NCI-H1694 (cell line): Measurements from ENCODE around the gene ACSL1.

Experiments
- DNase-seq: peaks from one replicate; lab custom pipeline; 2025; lab: John Stamatoyannopoulos, UW

ACSL1 gene

DNA sequence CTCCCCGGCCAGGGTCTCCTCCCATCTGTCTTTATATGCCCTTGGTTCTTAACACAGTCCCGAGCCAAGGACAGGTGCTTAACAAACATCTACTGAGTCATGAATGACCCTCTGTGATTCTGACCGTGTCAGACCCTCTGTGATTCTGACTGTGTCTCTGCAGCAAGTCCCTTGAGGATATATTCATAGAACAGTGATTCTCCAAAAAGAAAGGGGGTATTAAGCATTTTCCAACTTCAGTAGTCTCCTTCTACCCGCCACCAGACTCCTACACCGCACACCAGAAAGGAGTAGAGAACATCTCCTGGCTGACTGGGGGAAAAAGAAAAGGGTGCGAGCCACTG is 13.6 kb downstream of the ACSL1 start:
- no peak for DNase-seq

DNA sequence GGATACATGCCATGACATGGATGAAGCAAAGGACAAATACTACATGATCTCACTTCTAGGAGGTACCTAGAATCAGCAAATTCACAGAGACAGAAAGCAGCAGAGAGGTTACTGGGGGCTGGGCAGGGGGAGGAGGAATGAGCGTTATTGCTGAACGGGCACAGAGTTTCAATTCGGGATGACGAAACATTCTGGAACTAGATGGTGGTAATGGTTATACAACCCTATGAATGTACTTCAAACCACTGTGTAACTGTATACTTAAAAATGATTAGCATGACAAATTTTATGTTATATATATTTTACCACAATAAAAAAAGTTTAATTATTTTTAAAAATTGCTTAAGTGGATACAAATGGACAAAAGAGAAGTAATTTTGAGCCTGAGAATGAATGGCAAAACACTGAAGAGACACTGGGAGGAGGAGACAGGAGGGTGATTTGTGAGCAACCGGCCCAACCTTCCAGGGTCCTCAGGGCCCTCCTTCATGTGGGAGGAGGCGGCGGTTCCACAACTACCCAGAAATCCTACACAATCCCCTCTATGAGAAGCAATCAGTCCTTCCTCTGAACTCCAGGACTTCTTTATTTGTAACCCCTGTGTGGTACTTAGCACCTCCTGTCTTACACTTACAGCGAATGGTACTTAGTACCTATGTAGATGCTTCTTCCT is 14.1 kb downstream of the ACSL1 start:
- no peak for DNase-seq

DNA sequence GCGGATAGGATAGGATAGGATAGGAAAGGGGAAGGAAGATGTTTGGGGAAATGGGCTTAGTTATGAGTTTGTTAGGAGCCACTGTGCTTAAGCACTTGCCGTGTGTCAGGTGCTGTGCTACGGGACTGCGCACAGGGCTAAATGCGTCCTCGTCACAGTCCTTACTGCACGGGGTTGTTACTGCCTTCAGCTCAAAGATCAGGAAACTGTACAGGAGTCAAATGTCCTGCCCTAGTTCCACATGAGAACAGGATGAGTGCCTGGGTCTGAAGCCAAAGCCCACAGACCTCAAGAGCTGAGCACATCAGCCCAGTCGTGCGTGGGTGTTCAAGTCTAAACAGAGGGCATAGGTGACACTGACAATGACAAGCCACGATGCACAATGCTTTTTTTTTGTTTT is 15.0 kb downstream of the ACSL1 start:
- no peak for DNase-seq

DNA sequence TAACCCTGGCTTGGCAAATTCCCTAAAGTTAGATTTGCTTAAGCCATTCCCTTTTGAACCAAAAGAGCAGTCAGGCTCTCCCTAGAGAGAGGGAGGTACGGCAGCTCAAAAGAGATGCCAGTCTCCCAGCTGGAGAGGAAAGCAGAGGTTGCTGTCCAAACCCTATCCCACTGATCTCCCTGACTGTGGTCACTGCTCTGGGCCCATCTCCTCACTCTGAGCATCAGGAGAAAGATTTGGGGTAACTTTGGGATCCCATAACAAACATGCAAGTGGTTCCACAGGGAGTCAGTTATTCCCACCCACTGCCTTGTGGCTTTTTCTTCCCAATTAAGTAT is 17.1 kb downstream of the ACSL1 start:
- DNase-seq, result no peak

DNA sequence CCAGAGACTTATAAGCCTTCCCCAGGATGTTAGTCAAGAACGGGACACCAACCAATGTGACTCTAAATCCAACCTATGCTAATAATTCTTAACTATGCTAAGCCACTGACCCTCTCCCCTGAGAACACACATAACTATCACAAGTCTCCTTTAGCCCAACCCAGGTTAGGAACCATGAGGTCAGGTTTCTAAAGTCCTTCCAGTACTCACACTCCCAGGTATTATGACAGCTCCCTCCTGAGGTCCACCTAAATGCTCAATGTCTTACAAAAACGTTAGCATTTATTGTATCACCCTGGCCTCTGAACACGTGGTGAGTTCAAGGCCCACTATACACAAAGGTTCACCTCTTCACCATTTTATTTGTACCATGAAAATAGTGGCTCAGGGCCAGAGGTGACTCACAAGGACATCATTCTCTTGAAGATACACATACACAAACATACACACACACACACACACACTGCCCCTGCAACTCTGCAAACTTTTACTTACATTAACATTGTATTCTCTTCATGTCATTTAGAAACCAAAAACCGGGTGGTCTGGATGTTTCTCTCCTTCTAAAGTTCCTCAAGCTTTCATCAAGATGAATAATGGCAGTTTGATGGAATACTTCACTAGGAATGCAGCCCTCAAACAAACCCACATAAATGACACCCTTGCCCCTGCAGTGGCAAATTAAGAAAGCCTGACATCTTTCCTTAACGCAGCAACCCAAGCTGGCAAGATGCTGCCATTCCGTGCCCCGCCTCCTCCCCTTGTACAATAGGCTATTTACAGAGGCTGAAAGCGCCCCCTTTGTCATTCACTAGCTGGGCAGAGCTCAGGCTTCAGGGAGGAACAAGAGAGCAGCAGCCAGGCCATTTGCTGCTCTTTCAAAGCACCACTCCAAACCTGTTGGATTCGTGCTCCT is 17.7 kb downstream of the ACSL1 start:
- no peak for DNase-seq

DNA sequence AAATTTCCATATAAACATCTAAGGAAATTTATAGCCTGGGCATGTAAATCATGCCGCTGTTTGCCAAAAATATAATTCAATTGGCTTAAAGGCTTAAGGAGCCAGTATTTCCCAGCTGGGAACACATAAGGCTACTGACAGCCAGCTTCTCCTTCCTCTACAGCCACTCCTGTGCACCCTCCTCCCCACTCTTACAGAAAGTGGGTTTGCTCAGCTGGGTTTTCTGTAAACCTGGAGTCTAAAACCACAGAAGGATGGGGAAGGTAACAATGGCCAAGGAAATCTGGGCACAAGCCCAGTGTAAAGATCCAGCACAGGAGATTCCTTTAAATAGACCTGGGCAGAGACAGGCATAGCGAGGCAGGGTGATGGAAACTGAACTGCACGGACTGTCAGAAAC is 18.5 kb downstream of the ACSL1 start:
- DNase-seq, result no peak

DNA sequence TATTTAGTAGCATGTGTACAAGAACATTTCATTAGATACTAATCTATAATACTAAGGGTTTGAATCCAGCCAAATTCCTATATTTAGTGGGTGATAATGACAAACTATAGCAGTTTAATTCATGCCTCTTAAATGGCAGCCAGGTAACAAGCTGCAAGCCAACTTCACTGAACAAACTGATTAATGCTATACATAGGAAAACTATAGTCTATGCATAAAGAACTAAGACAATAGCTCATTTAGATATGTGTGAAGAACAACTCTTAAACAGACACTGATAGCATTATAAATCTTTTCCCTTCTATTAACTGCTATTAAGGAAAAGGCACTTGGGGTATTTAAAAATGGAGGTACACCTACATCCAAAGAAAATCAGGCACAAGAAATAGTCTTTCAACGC is 19.1 kb downstream of the ACSL1 start:
- DNase-seq, result no peak

DNA sequence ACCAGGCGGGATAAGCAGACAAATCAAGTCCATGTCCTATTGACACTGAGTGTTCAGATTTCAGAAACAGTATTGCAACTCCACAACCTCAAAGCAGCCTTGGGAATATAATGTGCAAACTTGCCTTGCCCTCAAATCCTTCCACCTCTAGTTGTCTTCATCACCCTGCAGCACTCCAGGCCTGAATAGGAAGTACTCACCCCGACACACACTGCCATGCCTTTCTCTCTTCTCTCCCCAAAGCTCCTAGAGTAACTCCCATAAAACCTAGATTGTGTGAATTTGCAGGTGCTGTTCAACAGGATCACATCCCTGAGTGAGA is 19.6 kb downstream of the ACSL1 start:
- no peak for DNase-seq

DNA sequence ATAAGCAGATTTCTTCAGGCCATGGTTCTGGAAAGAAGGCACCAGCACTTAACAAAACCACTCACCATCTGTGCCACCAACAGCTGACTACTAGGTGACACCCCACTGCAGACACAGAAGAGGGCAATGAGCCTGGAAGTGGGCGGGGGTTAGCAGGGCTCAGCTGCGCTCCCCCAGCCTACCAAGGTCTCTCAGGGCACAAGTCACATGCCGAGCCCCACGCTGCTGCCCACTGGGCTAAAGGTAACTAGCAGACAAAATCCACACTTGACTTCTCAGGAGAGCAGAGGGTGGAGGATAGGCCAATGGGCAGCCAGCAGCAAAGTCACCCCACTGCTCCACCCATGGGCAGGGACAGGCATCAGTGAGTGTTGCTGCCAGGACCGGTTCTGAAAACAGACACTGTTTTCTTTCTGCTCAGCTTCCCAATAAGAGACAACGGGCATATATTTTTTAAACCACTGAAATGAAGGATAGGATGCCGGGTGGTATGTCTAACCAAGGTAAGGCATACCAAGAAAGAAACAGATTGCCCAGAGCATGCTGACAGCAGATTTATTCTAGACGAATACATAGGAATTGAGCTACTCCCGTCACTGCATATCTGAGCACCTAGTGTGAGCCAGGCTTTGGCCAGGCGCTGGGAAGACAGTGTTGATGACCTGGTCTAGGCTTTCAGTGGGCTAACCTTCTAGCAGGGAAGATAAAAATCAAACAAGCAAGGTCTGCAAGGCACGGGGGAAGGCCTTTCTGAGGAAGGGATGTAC is 20.1 kb downstream of the ACSL1 start:
- peak; percentile 59 for DNase-seq

DNA sequence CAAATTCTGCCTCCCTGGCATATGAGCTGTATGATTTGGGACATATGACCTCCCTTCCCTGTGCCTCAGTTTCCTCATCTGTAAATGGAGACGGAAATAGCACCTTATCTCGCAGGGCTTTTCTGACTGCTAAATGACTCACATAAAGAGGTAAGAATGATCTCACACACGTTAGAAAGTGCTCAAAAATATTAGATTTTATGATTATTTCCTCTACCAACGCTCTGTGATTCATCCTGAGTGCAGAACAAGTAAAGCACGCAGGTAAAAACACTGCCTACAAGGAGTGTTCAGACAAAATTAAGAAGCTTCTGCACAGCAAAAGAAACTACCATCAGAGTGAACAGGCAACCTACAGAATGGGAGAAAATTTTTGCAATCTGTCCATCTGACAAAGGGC is 21.1 kb downstream of the ACSL1 start:
- DNase-seq, result no peak

DNA sequence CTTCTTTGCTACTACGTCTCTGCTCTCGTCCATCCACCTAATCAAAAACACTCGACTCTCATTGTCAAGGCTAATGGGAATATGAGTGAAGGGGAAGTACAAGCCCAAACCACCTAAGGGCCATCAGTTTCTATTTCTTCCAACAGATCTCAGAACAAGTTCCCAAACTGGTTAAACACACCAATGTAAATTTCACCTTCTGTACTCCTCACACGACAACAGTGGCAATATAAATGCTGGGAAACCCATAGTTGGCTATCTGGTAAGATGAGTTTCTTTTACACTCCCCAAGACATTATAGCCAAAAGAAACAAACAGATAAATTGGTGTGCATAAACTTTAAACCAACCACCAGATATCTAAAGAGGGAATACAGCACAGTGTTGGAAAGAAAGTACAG is 21.9 kb downstream of the ACSL1 start:
- DNase-seq, result no peak

DNA sequence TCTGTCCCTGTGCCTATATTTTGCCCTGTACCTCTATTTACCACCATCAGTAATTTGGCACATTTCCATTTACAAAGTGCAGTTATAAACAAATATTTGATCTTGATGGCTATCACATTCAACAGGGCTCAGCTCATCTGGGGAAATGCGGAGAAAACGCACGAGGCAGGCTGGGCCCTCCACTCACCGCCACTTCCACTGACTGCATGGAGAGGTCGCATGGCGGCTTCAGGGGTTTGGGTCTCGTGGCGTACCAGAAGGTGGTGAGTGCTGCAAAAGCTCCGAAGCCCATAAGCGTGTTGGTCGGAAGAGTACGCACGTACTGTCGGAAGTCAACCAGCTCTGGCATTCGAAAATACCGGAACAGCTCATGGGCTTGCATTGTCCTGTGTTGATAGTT is 22.6 kb downstream of the ACSL1 start:
- no peak for DNase-seq

DNA sequence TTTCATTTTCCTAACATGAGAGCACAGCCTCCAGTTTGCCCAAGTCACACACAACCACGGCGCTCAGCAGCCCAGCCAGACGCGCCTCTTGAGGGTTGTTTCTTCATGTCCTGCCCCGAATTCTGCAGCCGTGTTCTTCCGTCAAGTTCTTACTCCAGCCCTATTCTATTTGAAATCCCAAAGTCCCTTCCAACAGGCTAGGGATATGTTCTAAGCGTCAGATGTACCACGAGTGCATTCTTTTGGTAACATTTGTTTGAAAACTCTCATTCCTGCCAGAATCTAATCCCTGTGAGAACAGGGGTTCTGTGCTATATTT is 23.1 kb downstream of the ACSL1 start:
- DNase-seq, result no peak

DNA sequence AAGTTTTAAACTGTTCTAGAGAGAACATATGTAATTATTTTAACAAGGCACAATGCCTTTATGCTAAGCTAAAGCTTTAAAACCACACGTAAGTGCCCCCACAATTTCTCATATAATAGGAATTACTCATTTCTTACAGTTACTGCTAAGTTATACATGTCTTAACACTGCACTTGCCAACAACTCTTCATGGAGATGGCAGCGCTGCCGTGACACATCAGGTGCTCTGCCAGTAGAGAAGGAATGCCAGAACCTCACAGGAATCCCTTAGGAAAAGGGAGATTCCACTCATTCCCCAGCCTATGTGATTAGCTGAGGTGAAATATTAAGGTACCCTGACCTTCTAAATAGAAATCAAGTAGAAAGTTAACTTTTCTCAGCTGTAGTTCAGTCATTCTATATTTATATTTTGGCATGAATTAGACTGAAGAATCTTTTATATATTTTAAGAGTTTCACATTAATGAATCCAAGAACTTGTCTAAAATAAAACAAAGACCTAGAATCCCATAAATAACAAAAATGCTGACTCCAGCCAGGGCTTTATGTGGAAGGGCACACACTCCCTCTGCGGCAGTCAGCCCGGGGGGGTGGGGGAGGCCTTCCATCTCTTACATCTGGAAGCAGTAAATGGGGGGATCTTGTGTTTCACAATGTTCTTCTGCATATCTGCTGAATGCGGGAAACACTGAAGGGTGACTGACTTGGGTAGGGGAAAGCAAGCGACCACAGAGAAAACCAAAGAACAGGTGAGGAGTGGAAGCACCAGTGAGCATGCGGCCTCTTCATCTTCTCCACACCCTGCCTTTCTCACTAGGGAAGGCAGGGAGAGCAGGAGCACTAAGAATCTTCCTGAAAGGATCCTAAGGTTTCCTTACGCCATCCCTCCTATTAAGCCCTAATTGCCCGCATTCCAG is 23.7 kb downstream of the ACSL1 start:
- no peak for DNase-seq

DNA sequence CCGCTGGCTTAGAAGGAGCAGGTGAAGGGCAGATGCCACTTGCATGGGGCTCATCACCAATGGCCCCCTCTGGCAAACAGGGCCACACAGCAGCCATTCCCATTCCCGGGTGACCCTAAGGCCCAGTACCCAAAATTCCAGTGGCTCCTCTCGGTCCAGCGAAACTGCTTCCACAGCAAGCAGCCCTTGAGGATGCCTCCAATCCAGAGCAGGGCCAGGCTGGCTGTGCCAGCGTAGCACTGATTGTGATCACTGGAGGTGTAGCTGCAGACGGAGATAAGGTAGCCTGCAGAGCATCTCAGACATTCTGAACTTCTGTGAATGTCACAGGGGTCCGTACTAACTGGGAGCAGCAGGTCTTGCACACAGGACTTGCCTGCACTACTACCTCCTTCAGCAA is 27.3 kb downstream of the ACSL1 start:
- no peak for DNase-seq

DNA sequence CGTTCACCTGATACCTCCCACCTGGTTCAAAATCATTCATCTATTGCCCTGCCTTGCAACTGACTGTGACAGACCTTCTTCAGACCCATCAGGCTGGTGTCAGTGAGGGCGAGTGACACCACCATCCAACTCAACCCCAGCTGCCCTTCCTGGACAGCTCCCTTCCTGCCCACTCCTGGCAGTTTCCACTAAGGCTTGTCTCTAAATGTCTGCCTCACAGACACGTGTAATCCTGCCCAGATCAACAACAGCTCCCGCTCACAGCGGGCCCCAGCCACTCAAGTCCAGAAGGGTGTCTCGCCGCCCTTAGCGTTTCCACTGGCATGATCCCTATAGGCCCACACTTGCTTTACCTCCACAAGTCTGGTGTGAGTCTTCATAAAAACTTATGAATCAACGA is 28.9 kb downstream of the ACSL1 start:
- no peak for DNase-seq

DNA sequence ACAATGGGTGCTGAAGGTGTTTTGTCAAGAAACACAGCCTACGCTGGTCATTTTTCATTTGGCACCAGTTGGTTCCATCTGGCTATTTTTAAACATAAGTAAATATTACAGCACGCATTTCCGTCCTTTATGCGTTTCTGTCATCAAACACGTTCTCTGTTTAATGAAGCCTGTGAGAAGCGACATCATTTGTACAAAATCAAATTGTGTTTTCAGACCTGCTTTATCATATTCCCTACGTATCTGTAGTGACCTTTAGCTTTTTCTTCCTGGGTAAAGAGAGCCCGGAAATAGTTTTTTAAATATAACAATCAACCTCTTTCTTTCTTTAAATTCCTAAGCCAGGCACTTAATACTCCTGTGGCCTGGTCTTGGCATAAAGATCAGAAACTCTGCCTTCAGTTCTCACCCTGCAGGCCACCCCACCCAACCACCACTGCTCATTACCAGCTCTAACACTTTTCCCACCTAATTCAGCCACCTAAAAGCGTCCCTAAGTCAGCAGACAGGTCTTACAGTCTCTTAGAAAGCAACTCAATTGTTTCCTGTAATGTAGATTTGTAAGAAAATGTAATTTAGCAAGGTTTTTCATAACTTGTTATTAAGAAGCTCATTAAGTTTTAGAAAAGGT is 30.4 kb downstream of the ACSL1 start:
- DNase-seq, result no peak

DNA sequence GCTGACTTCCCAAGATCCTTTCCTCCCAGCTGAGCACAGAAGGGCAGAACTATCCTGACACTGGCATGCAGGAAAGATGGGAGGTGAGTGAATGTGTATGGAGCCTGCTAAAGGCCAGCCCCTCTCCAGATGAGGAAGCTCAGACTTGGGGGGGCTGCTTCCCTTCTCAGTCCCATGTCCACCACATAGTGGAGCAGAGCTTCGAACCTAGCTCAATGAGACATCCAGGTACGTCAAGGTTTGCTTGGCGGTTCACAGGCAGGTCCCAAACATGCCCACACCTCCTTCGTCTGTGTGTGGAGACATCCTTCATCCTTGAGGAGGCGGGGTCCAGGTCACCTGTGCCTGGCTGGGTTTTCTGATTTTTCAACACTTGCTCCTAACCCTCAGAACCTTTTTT is 31.3 kb downstream of the ACSL1 start:
- DNase-seq, result no peak

DNA sequence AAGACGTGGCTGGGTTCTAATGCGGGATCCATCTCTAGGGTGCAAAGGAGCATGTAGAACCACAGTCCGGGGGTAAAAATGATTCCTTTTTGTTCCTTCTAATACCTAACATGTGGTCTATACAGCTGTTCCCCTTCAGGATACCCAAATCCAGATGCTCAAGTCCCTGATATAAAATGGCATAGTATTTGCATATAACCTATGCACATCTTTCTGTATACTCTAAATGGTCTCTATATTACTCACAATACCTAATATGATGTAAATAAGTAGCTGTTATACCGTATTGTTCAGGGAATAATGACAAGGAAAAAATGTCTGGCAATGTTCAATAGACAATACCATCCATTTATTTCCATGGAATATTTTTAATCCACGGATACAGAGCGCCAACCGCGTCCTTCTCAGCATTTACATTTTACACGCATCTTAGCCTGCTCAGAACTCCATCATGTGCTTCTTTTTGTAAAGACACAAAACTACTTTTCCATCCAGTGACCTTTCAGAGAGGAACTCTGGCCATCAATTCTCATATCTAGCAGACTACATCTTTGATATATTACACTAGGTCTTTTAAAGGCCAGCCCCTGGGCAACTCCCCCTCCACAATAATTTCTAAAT is 31.9 kb downstream of the ACSL1 start:
- no peak for DNase-seq

DNA sequence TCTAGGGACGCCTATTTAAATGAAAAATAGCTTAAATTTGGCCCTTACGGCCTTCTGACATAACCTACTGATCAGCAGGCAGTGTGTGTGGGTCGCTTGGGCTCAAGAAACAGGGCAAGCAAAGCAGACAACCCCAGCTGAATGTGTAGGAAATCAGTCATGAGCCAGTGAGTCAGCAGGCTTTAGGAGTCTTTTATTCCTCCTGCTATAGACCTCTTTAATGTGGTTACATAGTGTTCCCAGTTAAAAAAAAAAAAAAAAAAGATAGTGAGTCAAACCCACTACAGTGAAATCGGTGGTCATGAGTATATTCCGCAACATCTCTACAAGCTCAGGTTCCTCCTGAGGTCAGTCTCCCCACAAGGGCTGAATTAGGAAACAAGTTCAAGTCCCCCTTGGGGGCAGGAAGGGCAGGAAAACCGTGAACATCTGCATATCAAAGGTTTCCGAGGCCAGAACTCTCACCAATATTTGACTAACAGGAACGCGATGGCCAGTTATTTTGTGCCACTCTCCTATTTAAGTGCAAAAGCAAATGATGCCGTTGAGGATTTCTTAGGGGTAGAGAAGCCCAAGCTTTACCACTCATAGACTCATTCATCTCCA is 32.7 kb downstream of the ACSL1 start:
- no peak for DNase-seq

DNA sequence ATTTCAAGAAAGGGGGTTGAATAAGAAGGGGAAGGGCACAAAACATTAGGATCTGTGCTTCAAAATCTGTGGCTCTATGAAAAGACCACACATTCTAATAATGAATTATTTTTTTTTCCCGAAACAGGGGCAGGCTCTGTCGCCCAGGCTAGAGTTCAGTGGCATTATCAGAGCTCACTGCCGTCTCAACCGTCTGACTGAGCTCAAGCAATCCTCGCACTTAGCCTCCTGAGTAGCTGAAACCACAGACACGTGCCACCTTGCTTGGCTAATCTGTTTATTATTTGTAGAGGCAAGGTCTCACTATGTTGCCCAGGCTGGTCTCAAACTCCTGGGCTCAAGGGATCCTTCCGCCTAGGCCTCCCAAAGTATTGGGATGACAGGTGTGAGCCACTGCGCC is 33.4 kb downstream of the ACSL1 start:
- no peak for DNase-seq
